Activated naive CD8-positive, alpha-beta T cell treated with anti-CD3 and anti-CD28 coated beads, Interleukin-2, amount 50 U/mL, for 24 hours (primary cell): ENCODE measurements around the gene RPS27L.

Experiments used
- ATAC-seq: fragments of 150-1000 bp; cut with Tn5 transposase; one replicate; pipeline ENCODE4 v1.10.0; 2021
- DNase-seq: peaks from one replicate; pipeline ENCODE4 v3.0.0; 2021
- H3K27ac Mint-ChIP-seq: one replicate; pipeline ENCODE4 v1.8.0; 2021; ENCODE audit warnings: mild to moderate bottlenecking, mixed read lengths
- H3K27me3 Mint-ChIP-seq: one replicate; pipeline ENCODE4 v1.8.0; 2021; ENCODE audit warnings: mixed read lengths
- H3K36me3 Mint-ChIP-seq: one replicate; pipeline ENCODE4 v1.8.0; 2021; ENCODE audit warnings: low read depth, mixed read lengths
- H3K4me1 Mint-ChIP-seq: one replicate; pipeline ENCODE4 v1.8.0; 2021; ENCODE audit warnings: mixed read lengths
- H3K4me3 Mint-ChIP-seq: one replicate; pipeline ENCODE4 v1.8.0; 2021; ENCODE audit warnings: mild to moderate bottlenecking, moderate library complexity, mixed read lengths
- H3K9me3 Mint-ChIP-seq: one replicate; pipeline ENCODE4 v1.8.0; 2021; ENCODE audit warnings: mixed read lengths

Gene RPS27L

GRCh38 chr15:63157118-63157843, at the start of gene RPS27L:
Gene RPS27L (minus strand): TSS chr15:63157477. CDS start chr15:63157405, 72 bp downstream.
- H3K27ac Mint-ChIP-seq = peak within 1 kb of the TSS; percentile 90
- peak; percentile 85 for DNase-seq
- H3K36me3 Mint-ChIP-seq = peaks cover 12% of the 10 kb centered on the region
- peak; percentile 99 for ATAC-seq
- H3K27me3 Mint-ChIP-seq = no peaks in the 10 kb centered on the region
- H3K4me1 Mint-ChIP-seq = peaks cover 21% of the 10 kb centered on the region
- H3K9me3 Mint-ChIP-seq = no peaks in the 10 kb centered on the region
- peak within 1 kb of the TSS; percentile 99 for H3K4me3 Mint-ChIP-seq

GRCh38 chr15:63206079-63206478, 48.8 kb upstream of the RPS27L start:
- no peak for ATAC-seq
- H3K9me3 Mint-ChIP-seq = peaks cover 4% of the 10 kb centered on the region
- H3K27me3 Mint-ChIP-seq = no peaks in the 10 kb centered on the region
- peak overlapping the region; percentile 61 for H3K27ac Mint-ChIP-seq
- DNase-seq = no peak
- peaks cover 93% of the 10 kb centered on the region for H3K4me1 Mint-ChIP-seq
- no peak overlapping the region for H3K4me3 Mint-ChIP-seq
- H3K36me3 Mint-ChIP-seq = peaks cover 55% of the 10 kb centered on the region

DNA sequence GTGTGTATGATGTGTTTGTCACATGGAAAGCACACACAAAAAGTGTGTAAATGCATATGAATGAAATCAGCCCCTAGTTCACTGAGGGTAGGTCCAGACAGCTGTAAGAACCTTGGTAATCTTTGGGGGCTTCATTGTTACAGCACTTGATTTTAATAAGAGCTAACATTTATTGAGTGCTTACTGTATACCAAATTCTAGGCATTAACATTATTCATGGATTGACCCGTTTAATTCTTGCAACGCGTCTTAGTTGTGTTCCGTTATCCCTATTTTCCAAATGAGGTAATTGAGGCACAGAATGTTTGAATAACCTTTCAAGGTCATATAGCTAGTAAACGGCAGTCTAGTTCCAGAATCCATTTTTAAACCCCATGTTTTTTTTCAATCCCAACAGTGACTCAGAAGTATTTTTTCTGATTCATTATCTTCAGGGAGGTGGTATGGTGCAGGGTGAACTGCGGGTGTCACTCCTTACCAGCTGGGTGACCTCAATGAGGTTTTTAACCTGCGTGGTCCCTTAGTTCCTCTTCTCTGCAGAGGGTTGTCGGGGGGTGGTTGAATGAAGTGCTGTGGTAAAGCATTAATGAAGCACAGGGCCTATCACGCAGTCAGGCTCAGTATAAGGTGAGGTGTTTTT, 46.3 kb upstream of the RPS27L start:
- peak; percentile 51 for DNase-seq
- peak overlapping the region; percentile 54 for H3K4me3 Mint-ChIP-seq
- H3K36me3 Mint-ChIP-seq = peaks cover 65% of the 10 kb centered on the region
- H3K4me1 Mint-ChIP-seq = peaks cover 94% of the 10 kb centered on the region
- ATAC-seq = peak; percentile 94
- H3K27me3 Mint-ChIP-seq = no peaks in the 10 kb centered on the region
- H3K27ac Mint-ChIP-seq = peak overlapping the region; percentile 88
- H3K9me3 Mint-ChIP-seq = peaks cover 5% of the 10 kb centered on the region

DNA sequence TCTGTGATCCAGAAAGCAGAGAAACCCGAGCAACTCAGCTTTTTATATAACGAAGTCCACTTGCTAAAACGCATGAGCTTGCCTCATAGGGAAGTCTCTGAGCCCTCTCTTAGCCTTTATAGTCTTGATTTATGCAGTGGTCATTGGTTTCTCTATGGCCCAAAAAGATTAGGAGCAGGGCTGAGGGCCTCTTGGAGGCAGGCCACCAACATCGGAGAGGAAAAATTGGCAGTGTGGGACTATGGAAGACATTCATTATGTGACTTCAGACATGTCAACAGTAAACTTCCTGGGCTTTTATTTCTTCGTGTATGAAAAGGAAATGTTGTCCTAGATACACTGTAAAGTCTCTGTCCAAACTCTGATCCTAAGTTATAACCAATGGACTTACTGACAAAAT, 45.6 kb upstream of the RPS27L start:
- Mint-ChIP-seq H3K27ac (peak overlapping the region; percentile 88), H3K36me3 (peaks cover 65% of the 10 kb centered on the region)
- ATAC-seq = no peak

GRCh38 chr15:63200464-63201249, 43.4 kb upstream of the RPS27L start:
- Mint-ChIP-seq H3K27me3 (no peaks in the 10 kb centered on the region), H3K4me3 (peak overlapping the region; percentile 13), H3K36me3 (peaks cover 56% of the 10 kb centered on the region), H3K4me1 (peaks cover 96% of the 10 kb centered on the region), H3K27ac (peak overlapping the region; percentile 73), H3K9me3 (peaks cover 5% of the 10 kb centered on the region)
- no peak for ATAC-seq
- no peak for DNase-seq

More for the DNA sequence above, 45.6 kb upstream of the RPS27L start:
- H3K4me3 Mint-ChIP-seq = peak overlapping the region; percentile 24
- peaks cover 5% of the 10 kb centered on the region for H3K9me3 Mint-ChIP-seq
- H3K27me3 Mint-ChIP-seq = no peaks in the 10 kb centered on the region
- peaks cover 94% of the 10 kb centered on the region for H3K4me1 Mint-ChIP-seq
- DNase-seq = no peak

DNA sequence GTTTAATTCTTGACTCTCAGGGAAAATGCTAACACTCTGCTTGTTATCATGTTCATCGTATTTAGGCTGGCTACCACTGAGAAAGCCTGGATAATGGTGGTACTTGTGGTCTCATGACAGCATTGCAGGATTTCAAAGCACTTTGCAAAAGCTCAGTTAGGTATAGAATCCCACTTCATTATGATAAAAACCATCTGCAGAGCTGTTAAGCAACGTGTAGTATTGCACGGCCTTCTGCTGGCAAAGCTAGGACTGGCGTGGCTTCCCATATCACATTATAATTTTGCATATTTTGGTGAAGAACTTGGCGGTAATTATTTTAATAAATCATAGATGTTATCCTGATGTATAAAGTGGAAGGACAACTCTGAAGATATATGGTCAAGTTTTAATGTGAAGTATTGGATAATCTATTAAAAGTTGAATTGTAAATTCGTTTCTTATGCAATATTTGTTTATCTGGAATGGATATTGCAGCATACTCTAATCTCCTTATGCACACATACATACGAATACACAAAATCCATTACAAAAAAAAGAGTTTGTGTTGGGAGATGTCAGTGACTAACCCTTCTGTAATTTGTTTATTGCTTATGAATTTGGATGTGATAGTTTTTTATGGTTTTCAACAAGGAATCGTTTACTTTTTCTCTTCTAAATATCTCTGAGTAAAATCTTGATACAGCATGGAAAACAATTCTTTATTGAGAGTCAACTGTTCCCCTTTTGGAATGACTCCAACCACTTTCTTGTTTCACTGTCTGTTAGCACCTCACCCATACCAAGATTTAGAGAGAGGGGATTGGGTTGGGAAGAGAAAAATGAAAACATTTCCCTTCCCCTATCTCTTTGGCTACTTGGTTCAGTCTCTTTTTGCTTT, 41.3 kb upstream of the RPS27L start:
- no peak for DNase-seq
- Mint-ChIP-seq H3K4me1 (peaks cover 97% of the 10 kb centered on the region), H3K27me3 (no peaks in the 10 kb centered on the region), H3K4me3 (peak overlapping the region; percentile 19), H3K9me3 (peaks cover 5% of the 10 kb centered on the region), H3K36me3 (peaks cover 55% of the 10 kb centered on the region), H3K27ac (peak overlapping the region; percentile 78)
- no peak for ATAC-seq

DNA sequence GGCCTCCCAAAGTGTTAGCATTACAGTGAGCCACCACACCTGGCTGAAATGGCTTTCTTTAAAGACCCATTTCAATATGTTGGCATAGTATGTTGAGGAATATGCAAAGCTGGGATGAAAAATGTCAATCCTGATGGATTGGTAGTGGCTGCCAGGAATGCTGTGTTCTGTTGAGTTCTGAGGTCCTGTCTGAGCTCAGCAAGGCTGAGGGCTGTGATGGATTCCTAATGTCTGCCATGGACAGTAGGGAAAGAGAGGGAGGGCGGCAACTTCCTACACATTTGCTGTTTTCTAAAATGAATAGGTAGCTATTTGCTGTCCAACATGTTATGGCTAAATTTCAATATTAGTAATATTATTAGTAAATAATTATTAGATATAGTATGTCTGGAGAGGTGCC, 40.3 kb upstream of the RPS27L start:
- peaks cover 5% of the 10 kb centered on the region for H3K9me3 Mint-ChIP-seq
- H3K27ac Mint-ChIP-seq = peak overlapping the region; percentile 78
- H3K4me1 Mint-ChIP-seq = peaks cover 95% of the 10 kb centered on the region
- H3K27me3 Mint-ChIP-seq = no peaks in the 10 kb centered on the region
- DNase-seq = no peak
- peaks cover 58% of the 10 kb centered on the region for H3K36me3 Mint-ChIP-seq
- no peak for ATAC-seq
- peak overlapping the region; percentile 53 for H3K4me3 Mint-ChIP-seq

- Mint-ChIP-seq H3K27me3 (no peaks in the 10 kb centered on the region), H3K36me3 (peaks cover 60% of the 10 kb centered on the region)
Observed at GRCh38 chr15:63196842-63197241, 39.6 kb upstream of the RPS27L start.

GRCh38 chr15:63195569-63196015, 38.3 kb upstream of the RPS27L start:
- Mint-ChIP-seq H3K27ac (peak overlapping the region; percentile 82), H3K4me3 (peak overlapping the region; percentile 64), H3K36me3 (peaks cover 60% of the 10 kb centered on the region), H3K27me3 (no peaks in the 10 kb centered on the region), H3K4me1 (peaks cover 89% of the 10 kb centered on the region), H3K9me3 (no peaks in the 10 kb centered on the region)
- ATAC-seq = no peak
- no peak for DNase-seq

More at GRCh38 chr15:63196842-63197241, 39.6 kb upstream of the RPS27L start:
- H3K9me3 Mint-ChIP-seq = peaks cover 5% of the 10 kb centered on the region
- peaks cover 96% of the 10 kb centered on the region for H3K4me1 Mint-ChIP-seq
- no peak overlapping the region for H3K4me3 Mint-ChIP-seq
- DNase-seq (no peak), ATAC-seq (no peak)
- H3K27ac Mint-ChIP-seq = peak overlapping the region; percentile 82

DNA sequence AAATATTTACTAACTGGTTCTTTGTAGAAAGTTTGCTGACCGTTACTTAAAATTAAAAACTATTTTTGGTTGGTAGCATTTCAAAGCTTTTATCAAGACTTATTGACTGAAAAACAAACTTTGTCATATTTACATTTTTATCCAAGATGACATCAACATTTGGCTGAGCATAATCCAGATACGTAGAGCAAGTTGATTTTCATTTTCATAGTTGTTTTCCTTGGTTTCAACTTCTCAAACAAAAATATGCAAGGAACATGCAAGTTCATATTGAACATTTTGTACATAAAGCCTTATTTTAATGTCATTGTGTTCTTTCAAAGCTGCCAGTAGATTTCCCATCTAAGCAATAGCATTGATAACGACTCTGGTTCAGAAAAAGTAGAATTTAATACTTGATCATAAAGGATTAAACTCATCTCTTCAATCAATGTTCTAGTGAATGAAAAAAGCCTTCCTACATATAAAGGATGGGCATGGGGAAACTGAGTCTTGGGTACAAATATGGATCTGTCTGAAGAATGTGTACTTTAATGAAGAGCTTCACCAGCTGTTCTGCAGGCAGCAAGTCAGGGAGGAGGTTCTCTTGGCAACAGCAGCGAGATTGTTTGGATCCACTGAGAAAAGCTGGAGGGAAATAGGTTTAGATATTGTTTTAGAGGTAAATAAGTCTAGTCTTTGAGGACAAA, 37.7 kb upstream of the RPS27L start:
- peaks cover 59% of the 10 kb centered on the region for H3K36me3 Mint-ChIP-seq
- H3K4me1 Mint-ChIP-seq = peaks cover 85% of the 10 kb centered on the region
- ATAC-seq (no peak), DNase-seq (no peak)
- H3K27me3 Mint-ChIP-seq = no peaks in the 10 kb centered on the region
- H3K9me3 Mint-ChIP-seq = no peaks in the 10 kb centered on the region
- peak overlapping the region; percentile 64 for H3K4me3 Mint-ChIP-seq
- H3K27ac Mint-ChIP-seq = peak overlapping the region; percentile 82

GRCh38 chr15:63194302-63194701, 37.0 kb upstream of the RPS27L start:
- Mint-ChIP-seq H3K36me3 (peaks cover 54% of the 10 kb centered on the region), H3K27me3 (no peaks in the 10 kb centered on the region), H3K9me3 (no peaks in the 10 kb centered on the region), H3K4me1 (peaks cover 78% of the 10 kb centered on the region), H3K4me3 (peak overlapping the region; percentile 96), H3K27ac (peak overlapping the region; percentile 93)
- no peak for ATAC-seq
- no peak for DNase-seq

GRCh38 chr15:63192619-63193206, 35.4 kb upstream of the RPS27L start:
- peak overlapping the region; percentile 93 for H3K27ac Mint-ChIP-seq
- DNase-seq (no peak), ATAC-seq (peak; percentile 4)
- peaks cover 77% of the 10 kb centered on the region for H3K4me1 Mint-ChIP-seq
- H3K36me3 Mint-ChIP-seq = peaks cover 40% of the 10 kb centered on the region
- H3K27me3 Mint-ChIP-seq = no peaks in the 10 kb centered on the region
- no peaks in the 10 kb centered on the region for H3K9me3 Mint-ChIP-seq
- peak overlapping the region; percentile 96 for H3K4me3 Mint-ChIP-seq
